HuH-7 (cell line): Measurements from ENCODE around the gene SNRNP35.
"Not testable (repeated sequence)": the region's sequence is repeated elsewhere in the genome, so short reads cannot be mapped to it uniquely, and the experiment has no call there.

Experiments
- DNase-seq: peaks from one replicate; pipeline ENCODE4 v3.0.0; 2011; ENCODE audit warnings: low spot score

The SNRNP35 gene

GRCh38 chr12:123489580-123489979, 31.6 kb downstream of the SNRNP35 start:
- no peak for DNase-seq

GRCh38 chr12:123490089-123490488, 32.1 kb downstream of the SNRNP35 start:
- no peak for DNase-seq

GRCh38 chr12:123491056-123491455, 33.1 kb downstream of the SNRNP35 start:
- DNase-seq = no peak

GRCh38 chr12:123491481-123491880, 33.5 kb downstream of the SNRNP35 start:
- DNase-seq = no peak

GRCh38 chr12:123492339-123493039, 34.5 kb downstream of the SNRNP35 start:
- not testable (repeated sequence) for DNase-seq

GRCh38 chr12:123494124-123494851, 36.3 kb downstream of the SNRNP35 start:
- DNase-seq = no peak

- DNase-seq = no peak
Observed at GRCh38 chr12:123497065-123497464, 39.1 kb downstream of the SNRNP35 start.

GRCh38 chr12:123498126-123498825, 40.3 kb downstream of the SNRNP35 start:
- peak; percentile 27 for DNase-seq

GRCh38 chr12:123499332-123499731, 41.4 kb downstream of the SNRNP35 start:
- no peak for DNase-seq

GRCh38 chr12:123502163-123502704, 44.3 kb downstream of the SNRNP35 start:
- no peak for DNase-seq

GRCh38 chr12:123506059-123506842, 48.3 kb downstream of the SNRNP35 start:
- no peak for DNase-seq

- no peak for DNase-seq
Observed at GRCh38 chr12:123506843-123507236, 48.9 kb downstream of the SNRNP35 start.

- DNase-seq = no peak
Observed at GRCh38 chr12:123512838-123513665, 55.1 kb downstream of the SNRNP35 start.

- DNase-seq = no peak
Observed at GRCh38 chr12:123513805-123514204, 55.9 kb downstream of the SNRNP35 start.

- DNase-seq = not testable (repeated sequence)
Observed at GRCh38 chr12:123514582-123515221, 56.8 kb downstream of the SNRNP35 start.

GRCh38 chr12:123516216-123516780, 58.4 kb downstream of the SNRNP35 start:
- no peak for DNase-seq
